Motor neuron (in vitro differentiated cells): ENCODE results near the gene EIF4ENIF1. TPM values are rescaled to one million over a fixed set of nuclear protein-coding genes. Genes with fewer than 3 reads are reported as not detected.
"Not testable (repeated sequence)": the region's sequence is repeated elsewhere in the genome, so short reads cannot be mapped to it uniquely, and the experiment has no call there.

ENCODE experiments used
- ATAC-seq, 8 experiments: fragments of 200-7000 bp; cut with Tn5 transposase; replicated peaks in 6 of 8; 2 replicates each; pipeline ENCODE4 v1.8.0; 2021; ENCODE audit warnings: mild to moderate bottlenecking in 8 of 8, moderate library complexity in 8 of 8
- H3K27ac ChIP-seq, 2 donors: fragments of 250-450 bp; sonication (Bioruptor Pico); 2 replicates each; pipeline ENCODE4 v1.9.0; 2021; ENCODE audit warnings: antibody characterized with exemption in 2 of 2, mild to moderate bottlenecking in 2 of 2, moderate library complexity in 1 of 2
- H3K4me1 ChIP-seq, 2 donors: fragments of 250-450 bp; sonication (Bioruptor Pico); replicated peaks in 1 of 2; 2 replicates each; pipeline ENCODE4 v1.6.1; 2021; ENCODE audit warnings: antibody characterized with exemption in 2 of 2, mild to moderate bottlenecking in 2 of 2, moderate library complexity in 1 of 2
- H3K4me3 ChIP-seq, 5 donors: fragments of 250-450 bp; sonication (Bioruptor Pico); 2 replicates each; pipeline ENCODE4 v1.9.0; 2021; ENCODE audit warnings: antibody characterized with exemption in 5 of 5, mild to moderate bottlenecking in 5 of 5, moderate library complexity in 4 of 5
- whole genome bisulfite sequencing, 10 experiments: fragments of 450-650 bp; shearing (Covaris generic); methylation state at CpG; one replicate each; pipeline ENCODE4 v1.0.0; 2022; 5-methylcytosine and 5-hydroxymethylcytosine counted together
- in situ Hi-C, 9 experiments: fragments of 400-800 bp; cut with MboI; loops; one replicate each; pipeline ENCODE4 v1.15.0; 2021; ENCODE audit warnings: low sequenced_read_pairs in 9 of 9, low pct_unique_long_range_greater_than_20kb in 2 of 9; ENCODE audit not compliant: unreplicated experiment in 9 of 9
- total RNA-seq, 8 experiments: library from RNA; unstranded; fragments of 300-600 nt; gene quantifications; 2 replicates each; pipeline versions ENCODE4 v1.2.3 to v1.2.4, GENCODE V29; 2022

The EIF4ENIF1 gene
- total RNA-seq, 8 experiments from 2014 or later: 10.5 to 30.0 (median 24.7) TPM

DNA sequence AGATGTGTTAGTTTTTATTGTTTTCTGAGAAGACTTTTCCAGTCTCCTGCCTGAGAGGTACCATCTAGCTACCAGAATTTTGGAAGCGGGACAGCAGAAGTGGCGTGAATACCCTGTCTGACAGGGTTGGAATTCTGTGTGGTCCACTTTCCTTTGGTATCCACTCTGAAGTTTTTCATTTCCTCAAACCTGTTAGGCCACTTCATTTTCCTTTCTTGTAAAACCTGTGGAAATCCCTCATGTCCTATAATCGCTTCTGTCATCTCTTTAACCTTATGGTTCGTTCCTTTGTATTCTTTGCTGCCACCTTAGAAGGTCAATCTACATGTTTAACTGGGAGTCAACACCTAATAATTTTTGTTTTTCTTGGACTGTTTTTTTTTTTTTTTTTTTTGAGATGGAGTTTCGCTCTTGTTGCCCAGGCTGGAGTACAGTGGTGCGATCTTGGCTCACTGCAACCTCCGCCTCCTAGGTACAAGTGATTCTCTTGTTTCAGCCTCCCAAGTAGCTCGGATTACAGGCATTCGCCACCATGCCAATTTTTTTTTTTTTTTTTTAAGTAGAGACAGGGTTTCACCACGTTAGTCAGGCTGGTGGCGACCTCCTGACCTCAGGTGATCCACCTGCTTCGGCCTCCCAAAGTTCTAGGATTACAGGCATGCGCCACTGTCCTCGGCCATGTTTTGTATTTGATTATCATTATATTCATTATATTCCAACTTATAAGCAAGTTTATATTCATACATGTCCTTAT is 13.7 kb upstream of the EIF4ENIF1 start:
- in situ Hi-C loops: no loop called here
- ATAC-seq: no peak
- WGBS, 10 experiments: 82 to 100% (median 93%) methylated on average over 3 to 14 of the region's 14 CpGs
- H3K27ac ChIP-seq: no peak overlapping the region
- no peak overlapping the region for H3K4me3 ChIP-seq
- H3K4me1 ChIP-seq: no peaks in the 10 kb centered on the region

DNA sequence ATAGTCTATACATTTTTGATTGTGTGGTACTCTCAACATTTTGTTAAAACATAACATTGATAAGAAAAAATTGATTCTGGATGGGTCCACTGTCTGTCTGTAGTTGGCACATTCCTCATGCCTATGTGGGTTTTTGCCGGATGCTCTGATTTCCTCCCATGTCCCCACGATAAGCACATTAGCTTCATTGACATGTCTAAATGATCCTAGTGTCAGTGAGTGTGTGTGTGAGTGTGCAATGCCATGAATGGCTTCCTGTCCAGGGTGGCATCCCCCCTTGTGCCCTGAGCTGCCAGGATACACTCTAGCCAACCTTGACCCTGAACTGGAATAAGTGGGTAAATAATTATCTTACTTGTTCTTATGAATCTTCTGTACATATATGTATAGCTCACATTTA is 12.1 kb upstream of the EIF4ENIF1 start:
- no peak overlapping the region for H3K27ac ChIP-seq
- H3K4me3 ChIP-seq: no peak overlapping the region
- no peaks in the 10 kb centered on the region for H3K4me1 ChIP-seq
- no peak for ATAC-seq
- WGBS, 10 experiments: 92 to 100% (median 100%) methylated on average over 1 to 2 of the region's 2 CpGs; no CpG with 5 or more reads in 3 of the 10 experiments
- in situ Hi-C loops: no loop called here

DNA sequence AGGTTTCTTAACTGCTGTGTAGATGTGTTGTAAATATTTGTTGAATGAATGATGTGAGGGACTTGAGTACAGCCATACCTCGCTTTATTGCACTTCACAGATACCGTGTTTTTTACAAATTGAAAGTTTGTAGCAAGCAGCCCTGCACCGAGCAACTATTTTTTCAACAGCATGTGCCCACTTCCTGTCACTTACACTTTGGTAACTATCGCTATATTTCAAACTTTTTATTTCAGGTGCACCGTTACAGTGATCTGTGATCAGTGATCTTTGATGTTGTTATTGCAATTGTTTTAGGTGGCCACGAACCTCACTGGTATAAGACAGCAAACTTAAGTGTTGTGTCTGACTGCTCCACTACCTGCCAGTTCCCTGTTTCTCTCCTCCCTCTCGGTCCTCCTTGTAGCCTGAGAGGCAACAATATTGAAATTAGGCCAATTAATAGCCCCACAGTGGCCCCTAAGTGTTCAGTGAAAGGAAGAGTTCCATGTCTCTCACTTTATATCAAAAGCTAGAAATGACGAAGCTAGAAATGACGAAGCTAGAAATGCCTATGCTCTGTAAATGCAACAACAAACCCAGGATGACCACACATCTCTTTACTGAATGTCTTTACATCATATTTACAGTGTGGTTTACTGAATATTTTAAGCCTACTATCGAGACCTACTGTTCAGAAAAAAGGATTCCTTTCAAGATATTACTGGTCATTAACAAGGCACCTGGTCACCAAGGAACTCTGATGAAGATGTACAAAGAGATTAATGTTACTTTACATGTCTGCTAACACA is 7.7 kb upstream of the EIF4ENIF1 start:
- in situ Hi-C loops: no loop called here
- H3K27ac ChIP-seq: no peak overlapping the region
- peaks cover 5% of the 10 kb centered on the region in 2 donors for H3K4me1 ChIP-seq
- WGBS, 10 experiments: 53 to 100% (median 87%) methylated on average over 2 to 9 of the region's 10 CpGs; no CpG with 5 or more reads in 1 of the 10 experiments
- ATAC-seq: no peak
- peak overlapping the region; percentile 52 to 99 (median 72) for H3K4me3 ChIP-seq

- Histone ChIP-seq H3K4me1 (peaks cover 5% of the 10 kb centered on the region in 2 donors), H3K4me3 (peak overlapping the region; percentile 52 to 99 (median 72)), H3K27ac (peak overlapping the region in 1 of 2 donors; percentile 24)
- in situ Hi-C loops: no loop called here
- ATAC-seq: peak; percentile 33 to 50 (median 40)
- WGBS, 10 experiments: 0 to 12% (median 6%) methylated on average over 2 to 10 of the region's 30 CpGs; no CpG with 5 or more reads in 6 of the 10 experiments
Observed at GRCh38 chr22:31496735-31497146, 7.1 kb upstream of the EIF4ENIF1 start.

GRCh38 chr22:31496007-31496734 is 6.5 kb upstream of the EIF4ENIF1 start, which contains the start of gene SFI1:
Gene SFI1, plus strand, starts transcription at chr22:31496536. Its CDS starts 11,749 bp downstream, at chr22:31508285.
- H3K27ac ChIP-seq: peak within 1 kb of the TSS; percentile 74 to 79
- peak; percentile 95 to 98 (median 98) for ATAC-seq
- H3K4me3 ChIP-seq: peak within 1 kb of the TSS; percentile 52 to 99 (median 72)
- in situ Hi-C loops: no loop called here
- WGBS, 10 experiments: 0 to 19% (median 0%) methylated on average over 3 to 14 of the region's 70 CpGs; no CpG with 5 or more reads in 3 of the 10 experiments
- H3K4me1 ChIP-seq: peaks cover 6 to 7% of the 10 kb centered on the region in 2 donors

DNA sequence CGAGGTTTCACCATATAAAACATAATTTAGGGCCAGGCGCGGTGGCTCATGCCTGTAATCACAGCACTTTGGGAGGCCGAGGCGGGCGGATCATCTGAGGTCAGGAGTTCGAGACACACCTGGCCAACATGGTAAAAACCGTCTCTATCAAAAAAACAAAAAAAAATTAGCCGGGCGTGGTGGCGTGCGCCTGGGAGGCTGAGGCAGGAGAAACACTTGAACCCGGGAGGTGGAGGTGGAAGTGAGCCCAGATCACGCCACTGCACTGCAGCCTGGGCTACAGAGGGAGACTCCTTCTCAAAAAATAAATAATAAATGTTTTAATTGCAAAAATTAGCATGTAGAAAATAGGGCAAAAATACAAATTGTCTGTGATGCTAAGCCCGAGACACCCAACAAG is 5.7 kb upstream of the EIF4ENIF1 start:
- peak overlapping the region; percentile 52 to 99 (median 72) for H3K4me3 ChIP-seq
- ATAC-seq: no peak
- in situ Hi-C loops: no loop called here
- 47 to 78% (median 72%) methylated on average over 2 to 15 of the region's 15 CpGs; no CpG with 5 or more reads in 2 of the 10 experiments for WGBS, 10 experiments
- no peak overlapping the region for H3K27ac ChIP-seq
- peaks cover 8 to 11% of the 10 kb centered on the region in 2 donors for H3K4me1 ChIP-seq

DNA sequence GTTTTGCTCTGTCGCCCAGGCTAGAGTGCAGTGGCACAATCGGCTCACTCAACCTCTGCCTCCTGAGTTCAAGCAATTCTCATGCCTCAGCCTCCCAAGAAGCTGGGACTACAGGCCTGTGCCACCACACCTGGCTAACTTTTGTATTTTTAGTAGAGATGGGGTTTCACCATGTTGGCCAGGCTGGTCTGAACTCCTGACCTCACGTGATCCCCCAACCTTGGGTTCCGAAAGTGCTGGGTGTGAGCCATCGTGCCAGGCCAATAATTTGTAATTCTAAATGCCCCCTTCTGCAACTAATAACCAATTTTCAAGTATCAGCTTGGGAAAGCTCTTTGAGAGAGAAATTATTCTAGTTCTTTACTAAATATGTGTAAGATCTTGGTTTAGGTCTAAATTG is 3.7 kb upstream of the EIF4ENIF1 start:
- peaks cover 11 to 15% of the 10 kb centered on the region in 2 donors for H3K4me1 ChIP-seq
- in situ Hi-C loops, H3K4me3 ChIP-seq, H3K27ac ChIP-seq, ATAC-seq: not testable (repeated sequence)
- 92 to 100% (median 96%) methylated on average over 1 to 5 of the region's 5 CpGs; no CpG with 5 or more reads in 3 of the 10 experiments for WGBS, 10 experiments

DNA sequence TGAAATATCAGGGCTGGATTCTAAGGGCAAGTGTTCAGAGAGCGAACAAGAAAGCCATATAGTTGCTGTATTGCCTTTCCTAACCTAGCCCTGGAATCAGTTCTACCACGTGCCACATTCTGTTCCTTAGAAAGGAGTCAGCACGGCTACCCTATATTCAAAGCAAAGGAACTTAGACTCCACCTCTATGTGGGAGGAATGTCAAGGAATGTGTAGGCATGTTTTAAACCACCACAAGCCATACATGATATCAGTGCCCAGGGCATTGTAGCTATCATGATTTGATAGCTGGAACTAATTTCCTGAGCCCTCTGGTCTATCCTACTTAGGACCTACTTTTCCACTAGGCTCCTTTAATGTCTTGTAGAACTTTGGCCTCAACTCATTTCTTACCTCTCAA is 2.5 kb upstream of the EIF4ENIF1 start:
- no peak overlapping the region for H3K27ac ChIP-seq
- H3K4me1 ChIP-seq: peaks cover 11 to 20% of the 10 kb centered on the region in 2 donors
- WGBS, 10 experiments: 84 to 100% (median 96%) methylated on average over 1 to 3 of the region's 3 CpGs; no CpG with 5 or more reads in 3 of the 10 experiments
- in situ Hi-C loops: no loop called here
- no peak overlapping the region for H3K4me3 ChIP-seq
- no peak for ATAC-seq

GRCh38 chr22:31491218-31491962 is 1.7 kb upstream of the EIF4ENIF1 start:
- Histone ChIP-seq H3K4me1 (peaks cover 11 to 20% of the 10 kb centered on the region in 2 donors), H3K4me3 (peak overlapping the region in 3 of 5 donors; percentile 64 to 82 (median 68)), H3K27ac (no peak overlapping the region)
- no peak for ATAC-seq
- in situ Hi-C loops: no loop called here
- WGBS, 10 experiments: 33 to 88% (median 79%) methylated on average over 1 to 8 of the region's 8 CpGs

DNA sequence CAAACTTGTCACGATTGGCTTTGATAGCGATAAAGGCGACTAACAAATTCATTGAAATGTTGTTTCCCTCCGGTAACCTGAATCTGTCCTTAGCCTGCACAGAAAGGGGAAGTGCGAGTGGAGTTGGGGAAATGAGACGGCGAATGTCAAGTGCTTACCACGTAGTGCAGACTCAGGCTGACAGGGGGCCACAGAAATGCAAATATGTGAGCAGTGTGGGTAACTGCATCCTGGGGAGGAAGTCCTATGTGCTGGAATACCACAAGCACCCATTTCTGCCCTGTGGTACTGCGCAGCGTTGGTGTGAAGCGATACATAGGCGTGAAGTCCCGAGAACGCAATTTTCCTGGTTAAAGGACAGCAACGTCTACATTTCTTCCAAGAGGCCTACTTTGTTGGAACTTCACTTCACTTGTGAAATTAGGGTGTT is 869 bp upstream of the EIF4ENIF1 start:
- ATAC-seq: peak; percentile 21 to 48 (median 36)
- WGBS, 10 experiments: 0 to 3% (median 0%) methylated on average over 1 to 8 of the region's 15 CpGs; no CpG with 5 or more reads in 3 of the 10 experiments

GRCh38 chr22:31488988-31489617 is 539 bp downstream of the EIF4ENIF1 start:
- 0 to 3% (median 1%) methylated on average over 3 to 10 of the region's 61 CpGs; no CpG with 5 or more reads in 6 of the 10 experiments for WGBS, 10 experiments
- in situ Hi-C loops: no loop called here
- Histone ChIP-seq H3K27ac (peak overlapping the region; percentile 99 to 100), H3K4me3 (peak overlapping the region; percentile 53 to 82 (median 64)), H3K4me1 (peaks cover 6 to 15% of the 10 kb centered on the region in 2 donors)
- ATAC-seq: peak; percentile 1 to 70 (median 36)

More for the DNA sequence above, 869 bp upstream of the EIF4ENIF1 start:
- peak overlapping the region; percentile 99 to 100 for H3K27ac ChIP-seq
- in situ Hi-C loops: no loop called here
- H3K4me1 ChIP-seq: peaks cover 11 to 19% of the 10 kb centered on the region in 2 donors
- peak overlapping the region; percentile 53 to 82 (median 64) for H3K4me3 ChIP-seq
